Retinal pigment epithelial cell (primary cell): ENCODE data around the gene NSRP1.

Experiments used
- DNase-seq: peaks from one replicate; pipeline ENCODE4 v3.0.0-alpha.2; 2010; ENCODE audit warnings: low read depth
- H3K4me3 ChIP-seq: 2 replicates; pipeline ENCODE4 v1.5.1; 2011; ENCODE audit warnings: mild to moderate bottlenecking, low read length, control low read depth, moderate library complexity
- TF ChIP-seq, protein P1 (sequence below): conservative IDR thresholded peaks from 2 replicates; pipeline ENCODE4 v1.5.1; 2011; ENCODE audit warnings: low read depth, low read length, control low read depth, inconsistent platforms

Gene NSRP1

DNA sequence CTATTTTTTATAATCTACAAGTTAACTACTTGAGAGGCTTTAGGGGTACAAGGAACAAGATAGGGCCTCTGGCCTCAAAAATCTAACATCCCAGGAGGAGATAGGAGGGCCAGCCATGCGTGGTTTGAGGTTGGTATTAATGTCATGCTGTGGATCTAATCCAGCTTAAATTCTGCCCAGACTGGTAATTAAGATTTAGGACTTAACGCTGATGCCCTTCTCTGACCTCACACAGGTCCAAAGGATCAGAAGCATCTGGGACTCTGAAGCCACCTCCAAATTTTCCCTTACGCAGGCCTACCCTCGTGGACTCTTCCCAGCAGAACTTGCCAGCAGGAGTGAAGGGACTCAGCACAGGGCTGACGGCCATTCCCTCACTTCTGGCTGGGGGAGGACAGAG, 103.8 kb downstream of the NSRP1 start:
- TF ChIP-seq, protein P1, sequence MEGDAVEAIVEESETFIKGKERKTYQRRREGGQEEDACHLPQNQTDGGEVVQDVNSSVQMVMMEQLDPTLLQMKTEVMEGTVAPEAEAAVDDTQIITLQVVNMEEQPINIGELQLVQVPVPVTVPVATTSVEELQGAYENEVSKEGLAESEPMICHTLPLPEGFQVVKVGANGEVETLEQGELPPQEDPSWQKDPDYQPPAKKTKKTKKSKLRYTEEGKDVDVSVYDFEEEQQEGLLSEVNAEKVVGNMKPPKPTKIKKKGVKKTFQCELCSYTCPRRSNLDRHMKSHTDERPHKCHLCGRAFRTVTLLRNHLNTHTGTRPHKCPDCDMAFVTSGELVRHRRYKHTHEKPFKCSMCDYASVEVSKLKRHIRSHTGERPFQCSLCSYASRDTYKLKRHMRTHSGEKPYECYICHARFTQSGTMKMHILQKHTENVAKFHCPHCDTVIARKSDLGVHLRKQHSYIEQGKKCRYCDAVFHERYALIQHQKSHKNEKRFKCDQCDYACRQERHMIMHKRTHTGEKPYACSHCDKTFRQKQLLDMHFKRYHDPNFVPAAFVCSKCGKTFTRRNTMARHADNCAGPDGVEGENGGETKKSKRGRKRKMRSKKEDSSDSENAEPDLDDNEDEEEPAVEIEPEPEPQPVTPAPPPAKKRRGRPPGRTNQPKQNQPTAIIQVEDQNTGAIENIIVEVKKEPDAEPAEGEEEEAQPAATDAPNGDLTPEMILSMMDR, result no peak
- no peak overlapping the region for H3K4me3 ChIP-seq
- no peak for DNase-seq

DNA sequence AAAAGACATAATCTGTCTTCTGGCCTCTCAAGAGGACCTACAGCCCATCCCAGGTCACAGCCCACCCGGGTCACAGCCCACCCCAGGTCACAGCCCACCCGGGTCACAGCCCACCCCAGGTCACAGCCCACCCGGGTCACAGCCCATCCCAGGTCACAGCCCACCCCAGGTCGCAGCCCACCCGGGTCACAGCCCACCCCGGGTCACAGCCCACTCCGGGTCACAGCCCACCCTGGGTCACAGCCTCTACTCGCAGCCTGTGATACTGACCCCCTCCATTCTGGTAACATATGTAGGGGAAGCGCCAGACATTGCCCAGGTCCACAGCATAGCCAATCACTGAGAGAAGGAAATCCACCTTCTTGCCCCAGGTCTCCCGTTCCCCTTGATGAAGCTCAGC, 104.7 kb downstream of the NSRP1 start:
- no peak overlapping the region for H3K4me3 ChIP-seq
- TF ChIP-seq, protein P1, result no peak
- no peak for DNase-seq

DNA sequence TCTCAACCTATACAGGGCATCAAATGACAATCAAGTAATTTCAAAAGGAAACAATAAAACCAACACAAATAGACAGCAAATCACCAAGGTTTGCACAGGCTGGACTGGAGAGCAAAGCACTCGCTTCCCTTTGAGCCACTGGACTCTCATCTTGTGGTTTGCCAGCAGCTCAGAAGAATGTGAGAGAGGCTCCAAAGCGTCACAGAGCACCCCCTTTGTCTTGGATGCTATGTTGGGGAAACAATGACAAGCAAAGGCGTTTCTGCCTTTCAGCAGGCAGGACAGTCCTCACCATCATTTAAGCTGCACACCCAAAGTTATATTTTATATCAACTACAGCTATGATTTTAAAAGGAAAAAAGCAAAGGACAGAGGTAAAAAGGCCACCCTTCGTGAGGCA, 105.6 kb downstream of the NSRP1 start:
- no peak overlapping the region for H3K4me3 ChIP-seq
- TF ChIP-seq, protein P1, result no peak
- no peak for DNase-seq

DNA sequence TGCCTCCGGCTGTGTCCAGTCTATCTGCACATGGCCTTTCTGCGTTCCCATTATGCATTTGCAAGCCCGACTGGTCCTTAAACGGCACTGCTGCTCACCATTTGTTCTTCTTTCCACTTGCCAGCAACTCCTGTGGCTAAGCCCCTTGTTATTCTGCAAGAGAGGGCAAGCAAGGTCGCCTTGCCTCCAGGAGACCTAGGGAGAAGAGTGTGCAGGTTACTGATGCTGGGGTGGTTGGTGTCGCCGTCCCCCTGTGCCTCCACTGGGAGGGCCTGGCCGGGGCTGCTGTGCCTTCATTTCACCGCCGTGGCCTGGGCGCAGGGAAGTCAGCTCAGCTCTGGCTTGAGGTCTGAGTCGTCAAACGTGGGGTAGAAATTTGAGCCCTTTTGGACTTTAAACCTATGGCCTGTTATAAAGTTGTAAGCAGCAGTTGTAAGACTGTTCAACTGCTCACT, 106.1 kb downstream of the NSRP1 start:
- TF ChIP-seq, protein P1, result no peak
- no peak overlapping the region for H3K4me3 ChIP-seq
- no peak for DNase-seq

DNA sequence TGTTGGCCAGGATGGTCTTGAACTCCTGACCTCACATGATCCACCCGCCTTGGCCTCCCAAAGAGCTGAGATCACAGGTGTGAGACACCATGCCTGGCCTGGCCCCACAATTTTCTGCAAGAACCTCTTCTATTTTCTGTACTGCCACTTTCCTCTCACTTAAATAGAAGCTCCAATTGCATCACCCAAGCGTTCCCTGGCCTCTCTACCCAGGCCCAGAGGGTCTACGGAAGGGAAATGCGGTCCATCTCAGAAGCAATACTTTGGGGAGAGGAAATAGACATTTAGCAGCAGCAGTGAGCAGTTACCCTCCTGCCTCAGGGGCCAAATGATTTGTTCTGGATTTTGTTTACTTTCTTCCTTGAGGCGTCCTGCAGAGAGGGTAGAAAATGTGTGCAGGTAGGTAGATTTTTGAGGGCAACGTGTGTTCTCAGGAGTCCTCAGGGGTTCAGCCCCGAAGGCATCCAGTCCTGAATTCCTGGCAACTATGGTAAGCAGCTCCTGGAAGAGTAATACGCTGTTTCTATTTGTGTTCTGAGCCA, 107.9 kb downstream of the NSRP1 start:
- H3K4me3 ChIP-seq, result no peak overlapping the region
- TF ChIP-seq, protein P1, result no peak
- DNase-seq, result no peak

DNA sequence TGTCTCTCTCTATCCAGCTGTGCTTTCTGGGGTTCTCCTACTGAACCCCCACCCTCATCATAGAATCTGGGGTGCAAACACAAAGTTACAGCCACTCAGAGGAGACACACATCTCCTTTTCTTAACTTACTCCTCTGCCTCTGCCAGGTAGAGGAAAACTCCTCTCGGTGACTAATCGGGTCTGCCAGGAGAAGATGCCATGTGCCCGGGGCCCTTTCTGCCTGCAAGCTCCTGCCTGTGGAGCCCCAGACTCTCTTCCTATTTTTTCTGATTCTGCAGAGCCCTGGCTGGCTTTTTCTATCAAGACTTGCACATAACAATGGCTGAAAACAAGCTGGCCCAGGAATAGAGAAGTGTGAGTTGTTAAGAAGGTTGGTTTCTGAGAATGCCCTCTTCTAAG, 108.5 kb downstream of the NSRP1 start:
- H3K4me3 ChIP-seq, result no peak overlapping the region
- TF ChIP-seq, protein P1, result no peak
- no peak for DNase-seq

DNA sequence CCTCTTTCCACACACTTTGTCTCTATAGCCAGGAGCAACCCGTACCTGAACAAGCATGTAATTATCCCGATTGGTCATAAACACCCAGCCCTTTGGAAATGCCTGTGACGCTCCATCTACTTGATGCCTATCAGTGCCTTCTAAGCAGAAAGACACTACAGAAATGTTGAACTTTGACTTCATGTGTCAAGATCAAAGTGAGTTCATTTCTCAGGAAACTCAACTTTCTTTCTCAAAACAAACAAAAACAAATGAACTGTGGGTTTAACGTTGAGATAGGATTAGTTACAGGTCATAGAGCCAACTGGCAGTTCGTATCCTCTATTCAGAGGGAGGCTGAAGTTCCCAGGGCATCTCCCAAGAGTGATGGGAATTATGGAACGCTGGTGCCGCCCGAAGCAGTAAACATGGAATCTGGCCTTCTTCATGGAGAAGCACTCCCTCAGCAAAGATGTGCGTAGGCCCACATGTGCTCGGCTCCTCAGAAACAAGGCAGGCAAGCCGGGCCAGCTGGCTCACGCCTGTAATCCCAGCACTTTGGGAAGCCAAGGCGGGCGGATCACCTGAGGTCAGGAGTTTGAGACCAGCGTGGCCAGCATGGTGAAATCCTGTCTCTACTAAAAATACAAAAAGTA, 109.4 kb downstream of the NSRP1 start:
- no peak overlapping the region for H3K4me3 ChIP-seq
- no peak for DNase-seq
- TF ChIP-seq, protein P1, result no peak
